Liver (tissue), 3 donors: ENCODE results near the gene WDFY3.

Experiments
- CTCF ChIP-seq: fragments of 150-350 bp; IDR thresholded peaks from 2 replicates; pipeline ENCODE4 v1.5.1; 2017; ENCODE audit warnings: improper control_type of control experiment, low read depth, low read length; ENCODE audit not compliant: missing input control
- GABPA ChIP-seq, 2 donors: IDR thresholded peaks in 1 of 2; conservative IDR thresholded peaks in 1 of 2; 2 replicates each; pipeline ENCODE4 v1.6.1; 2016; ENCODE audit warnings: antibody characterized with exemption in 2 of 2, mild to moderate bottlenecking in 1 of 2, moderate library complexity in 1 of 2
- RAD21 ChIP-seq, 2 donors: IDR thresholded peaks; 2 replicates each; pipeline ENCODE4 v1.6.1; 2016; ENCODE audit warnings: antibody characterized with exemption in 2 of 2, mild to moderate bottlenecking in 2 of 2
- TAF1 ChIP-seq: conservative IDR thresholded peaks from 2 replicates; pipeline ENCODE4 v1.6.1; 2016; ENCODE audit warnings: antibody characterized with exemption, mild to moderate bottlenecking
- YY1 ChIP-seq: IDR thresholded peaks from 2 replicates; pipeline ENCODE4 v1.6.1; 2016; ENCODE audit warnings: antibody characterized with exemption, mild to moderate bottlenecking
- donor health status: healthy.
- donor health status: healthy.

GRCh38 chr4:84722720-84723119 is 243.8 kb downstream of the WDFY3 start:
- TF ChIP-seq YY1 (no peak), TAF1 (no peak), CTCF (no peak), RAD21 (IDR thresholded peaks at IDR 0.05) (no peak), GABPA (IDR thresholded peaks at IDR 0.05 in 1 of 2, conservative IDR thresholded peaks at IDR 0.05 in 1 of 2) (no peak)
